Liver (tissue), 3 donors: ENCODE results near the gene P2RY12.

Experiments used
- GABPA ChIP-seq, 2 donors: IDR thresholded peaks in 1 of 2; conservative IDR thresholded peaks in 1 of 2; 2 replicates each; pipeline ENCODE4 v1.6.1; 2016; ENCODE audit warnings: antibody characterized with exemption in 2 of 2, mild to moderate bottlenecking in 1 of 2, moderate library complexity in 1 of 2
- HNF4G ChIP-seq: IDR thresholded peaks from 2 replicates; pipeline ENCODE4 v1.6.1; 2016; ENCODE audit warnings: antibody characterized with exemption
- MAX ChIP-seq: IDR thresholded peaks from 2 replicates; pipeline ENCODE4 v1.6.1; 2016; ENCODE audit warnings: antibody characterized with exemption
- RAD21 ChIP-seq, 2 donors: IDR thresholded peaks; 2 replicates each; pipeline ENCODE4 v1.6.1; 2016; ENCODE audit warnings: antibody characterized with exemption in 2 of 2, mild to moderate bottlenecking in 2 of 2
- SP1 ChIP-seq: IDR thresholded peaks from 2 replicates; pipeline ENCODE4 v1.6.1; 2018; ENCODE audit warnings: antibody characterized with exemption, mild to moderate bottlenecking
- TAF1 ChIP-seq: conservative IDR thresholded peaks from 2 replicates; pipeline ENCODE4 v1.6.1; 2016; ENCODE audit warnings: antibody characterized with exemption, mild to moderate bottlenecking
- ZBTB33 ChIP-seq: IDR thresholded peaks from 2 replicates; pipeline ENCODE4 v1.6.1; 2016; ENCODE audit warnings: antibody characterized with exemption
- TF ChIP-seq, protein P1 (sequence below): fragments of 150-350 bp; IDR thresholded peaks from 2 replicates; pipeline ENCODE4 v1.5.1; 2017; ENCODE audit warnings: improper control_type of control experiment, low read depth, low read length; ENCODE audit not compliant: missing input control
- TF ChIP-seq, protein P2 (sequence below): IDR thresholded peaks from 2 replicates; pipeline ENCODE4 v1.6.1; 2016; ENCODE audit warnings: antibody characterized with exemption, mild to moderate bottlenecking
- donor health status: healthy.
- donor health status: healthy.

- TF ChIP-seq MAX = no peak
- TF ChIP-seq, protein P1, sequence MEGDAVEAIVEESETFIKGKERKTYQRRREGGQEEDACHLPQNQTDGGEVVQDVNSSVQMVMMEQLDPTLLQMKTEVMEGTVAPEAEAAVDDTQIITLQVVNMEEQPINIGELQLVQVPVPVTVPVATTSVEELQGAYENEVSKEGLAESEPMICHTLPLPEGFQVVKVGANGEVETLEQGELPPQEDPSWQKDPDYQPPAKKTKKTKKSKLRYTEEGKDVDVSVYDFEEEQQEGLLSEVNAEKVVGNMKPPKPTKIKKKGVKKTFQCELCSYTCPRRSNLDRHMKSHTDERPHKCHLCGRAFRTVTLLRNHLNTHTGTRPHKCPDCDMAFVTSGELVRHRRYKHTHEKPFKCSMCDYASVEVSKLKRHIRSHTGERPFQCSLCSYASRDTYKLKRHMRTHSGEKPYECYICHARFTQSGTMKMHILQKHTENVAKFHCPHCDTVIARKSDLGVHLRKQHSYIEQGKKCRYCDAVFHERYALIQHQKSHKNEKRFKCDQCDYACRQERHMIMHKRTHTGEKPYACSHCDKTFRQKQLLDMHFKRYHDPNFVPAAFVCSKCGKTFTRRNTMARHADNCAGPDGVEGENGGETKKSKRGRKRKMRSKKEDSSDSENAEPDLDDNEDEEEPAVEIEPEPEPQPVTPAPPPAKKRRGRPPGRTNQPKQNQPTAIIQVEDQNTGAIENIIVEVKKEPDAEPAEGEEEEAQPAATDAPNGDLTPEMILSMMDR = no peak
- TF ChIP-seq TAF1 = no peak
- no peak for TF ChIP-seq SP1
- no peak for TF ChIP-seq RAD21 (IDR thresholded peaks at IDR 0.05)
- TF ChIP-seq, protein P2, sequence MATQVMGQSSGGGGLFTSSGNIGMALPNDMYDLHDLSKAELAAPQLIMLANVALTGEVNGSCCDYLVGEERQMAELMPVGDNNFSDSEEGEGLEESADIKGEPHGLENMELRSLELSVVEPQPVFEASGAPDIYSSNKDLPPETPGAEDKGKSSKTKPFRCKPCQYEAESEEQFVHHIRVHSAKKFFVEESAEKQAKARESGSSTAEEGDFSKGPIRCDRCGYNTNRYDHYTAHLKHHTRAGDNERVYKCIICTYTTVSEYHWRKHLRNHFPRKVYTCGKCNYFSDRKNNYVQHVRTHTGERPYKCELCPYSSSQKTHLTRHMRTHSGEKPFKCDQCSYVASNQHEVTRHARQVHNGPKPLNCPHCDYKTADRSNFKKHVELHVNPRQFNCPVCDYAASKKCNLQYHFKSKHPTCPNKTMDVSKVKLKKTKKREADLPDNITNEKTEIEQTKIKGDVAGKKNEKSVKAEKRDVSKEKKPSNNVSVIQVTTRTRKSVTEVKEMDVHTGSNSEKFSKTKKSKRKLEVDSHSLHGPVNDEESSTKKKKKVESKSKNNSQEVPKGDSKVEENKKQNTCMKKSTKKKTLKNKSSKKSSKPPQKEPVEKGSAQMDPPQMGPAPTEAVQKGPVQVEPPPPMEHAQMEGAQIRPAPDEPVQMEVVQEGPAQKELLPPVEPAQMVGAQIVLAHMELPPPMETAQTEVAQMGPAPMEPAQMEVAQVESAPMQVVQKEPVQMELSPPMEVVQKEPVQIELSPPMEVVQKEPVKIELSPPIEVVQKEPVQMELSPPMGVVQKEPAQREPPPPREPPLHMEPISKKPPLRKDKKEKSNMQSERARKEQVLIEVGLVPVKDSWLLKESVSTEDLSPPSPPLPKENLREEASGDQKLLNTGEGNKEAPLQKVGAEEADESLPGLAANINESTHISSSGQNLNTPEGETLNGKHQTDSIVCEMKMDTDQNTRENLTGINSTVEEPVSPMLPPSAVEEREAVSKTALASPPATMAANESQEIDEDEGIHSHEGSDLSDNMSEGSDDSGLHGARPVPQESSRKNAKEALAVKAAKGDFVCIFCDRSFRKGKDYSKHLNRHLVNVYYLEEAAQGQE = no peak
- TF ChIP-seq GABPA (IDR thresholded peaks at IDR 0.05 in 1 of 2, conservative IDR thresholded peaks at IDR 0.05 in 1 of 2) = no peak
- TF ChIP-seq ZBTB33 = no peak
- no peak for TF ChIP-seq HNF4G
Measured at GRCh38 chr3:151351219-151351618, 33.3 kb downstream of the P2RY12 start.
